GM23338 (cell line): ENCODE measurements around the gene TEX29. TPM values are rescaled to one million over a fixed set of nuclear protein-coding genes. Genes with fewer than 3 reads are reported as not detected.

Experiments
- ATAC-seq: fragments of 200-7000 bp; cut with Tn5 transposase; 3 replicates; pipeline ENCODE4 v1.9.1; 2020
- DNase-seq: peaks from one replicate; pipeline ENCODE4 v3.0.0-alpha.2; 2015; ENCODE audit warnings: low spot score
- H2AFZ ChIP-seq: fragments of 200-600 bp; sonication (generic); 2 replicates; pipeline ENCODE4 v1.8.0; 2016; ENCODE audit warnings: antibody characterized with exemption, mild to moderate bottlenecking, moderate library complexity
- H3F3A ChIP-seq: fragments of 200-600 bp; sonication (generic); replicated peaks from 2 replicates; pipeline ENCODE4 v1.8.0; 2017; ENCODE audit warnings: antibody characterized with exemption, mixed run types, low read depth
- H3K27ac ChIP-seq: fragments of 200-600 bp; sonication (generic); 2 replicates; pipeline ENCODE4 v1.6.1; 2016; ENCODE audit warnings: low read depth
- H3K27me3 ChIP-seq: fragments of 200-600 bp; sonication (generic); 2 replicates; pipeline ENCODE4 v1.8.0; 2016; ENCODE audit warnings: mild to moderate bottlenecking, mixed run types, moderate library complexity; ENCODE audit not compliant: insufficient read depth
- H3K36me3 ChIP-seq: fragments of 200-600 bp; sonication (generic); 2 replicates; pipeline ENCODE4 v1.8.0; 2016; ENCODE audit warnings: mild to moderate bottlenecking; ENCODE audit not compliant: insufficient read depth
- H3K4me1 ChIP-seq: fragments of 200-600 bp; sonication (generic); 2 replicates; pipeline ENCODE4 v1.8.0; 2016; ENCODE audit warnings: mild to moderate bottlenecking, moderate library complexity; ENCODE audit not compliant: insufficient read depth
- H3K4me2 ChIP-seq: fragments of 200-600 bp; sonication (generic); 2 replicates; pipeline ENCODE4 v1.7.1; 2017; ENCODE audit warnings: mixed run types
- H3K4me3 ChIP-seq: fragments of 200-600 bp; sonication (generic); 2 replicates; pipeline ENCODE4 v1.6.1; 2016; ENCODE audit warnings: mixed run types
- H3K79me2 ChIP-seq: fragments of 200-600 bp; sonication (generic); replicated peaks from 2 replicates; pipeline ENCODE4 v1.8.0; 2017; ENCODE audit warnings: mild to moderate bottlenecking; ENCODE audit not compliant: insufficient read depth
- H3K9me2 ChIP-seq: fragments of 200-600 bp; sonication (generic); 2 replicates; pipeline ENCODE4 v1.8.0; 2017; ENCODE audit not compliant: insufficient read depth
- H4K20me1 ChIP-seq: fragments of 200-600 bp; sonication (generic); replicated peaks from 2 replicates; pipeline ENCODE4 v1.8.0; 2017; ENCODE audit warnings: mild to moderate bottlenecking; ENCODE audit not compliant: insufficient read depth
- H3K27ac Mint-ChIP-seq: 2 replicates; pipeline ENCODE4 v1.8.0; 2020; ENCODE audit warnings: inconsistent platforms, mild to moderate bottlenecking, moderate library complexity, mixed read lengths
- H3K27me3 Mint-ChIP-seq: 3 replicates; pipeline ENCODE4 v1.8.0; 2022; ENCODE audit warnings: low read depth, mild to moderate bottlenecking, moderate library complexity, mixed read lengths, inconsistent platforms; ENCODE audit not compliant: insufficient read depth, poor library complexity
- H3K36me3 Mint-ChIP-seq: 3 replicates; pipeline ENCODE4 v1.8.0; 2021; ENCODE audit warnings: low read depth, mild to moderate bottlenecking, inconsistent platforms, moderate library complexity, mixed read lengths
- H3K4me1 Mint-ChIP-seq: 3 replicates; pipeline ENCODE4 v1.8.0; 2020; ENCODE audit warnings: mild to moderate bottlenecking, inconsistent platforms, mixed read lengths
- H3K4me3 Mint-ChIP-seq: 3 replicates; pipeline ENCODE4 v1.8.0; 2021; ENCODE audit warnings: moderate library complexity, mild to moderate bottlenecking, inconsistent platforms, mixed read lengths
- H3K9me3 Mint-ChIP-seq: 3 replicates; pipeline ENCODE4 v1.8.0; 2020; ENCODE audit warnings: moderate library complexity, mild to moderate bottlenecking, inconsistent platforms, mixed read lengths
- CTCF ChIP-seq, 2 experiments: fragments of 200-600 bp in 1 of 2; sonication (generic) in 1 of 2; conservative IDR thresholded peaks; 2 replicates each; pipeline versions ENCODE4 v1.5.1 to v1.6.1; 2016 to 2017; ENCODE audit warnings: antibody characterized with exemption in 2 of 2, low read depth in 2 of 2, mild to moderate bottlenecking in 2 of 2, moderate library complexity in 1 of 2
- ETS1 ChIP-seq: IDR thresholded peaks from 2 replicates; pipeline ENCODE4 v1.6.1; 2016; ENCODE audit warnings: antibody characterized with exemption
- EZH2phosphoT487 ChIP-seq: fragments of 200-600 bp; sonication (generic); IDR thresholded peaks from one replicate; pipeline ENCODE4 v1.8.1; 2018; ENCODE audit warnings: antibody characterized with exemption; ENCODE audit not compliant: unreplicated experiment
- JUNB ChIP-seq: IDR thresholded peaks from one replicate; pipeline ENCODE4 v1.6.1; 2016; ENCODE audit warnings: antibody characterized with exemption; ENCODE audit not compliant: unreplicated experiment
- REST ChIP-seq: IDR thresholded peaks from one replicate; pipeline ENCODE4 v1.6.1; 2018; ENCODE audit warnings: antibody characterized with exemption; ENCODE audit not compliant: unreplicated experiment
- ZNF331 ChIP-seq: fragments of 250-450 bp; sonication (Bioruptor Pico); IDR thresholded peaks from 2 replicates; pipeline ENCODE4 v1.5.0; 2020; ENCODE audit warnings: low read depth, mild to moderate bottlenecking, moderate library complexity
- ZNF462 ChIP-seq: fragments of 250-450 bp; sonication (Bioruptor Pico); IDR thresholded peaks from 2 replicates; pipeline ENCODE4 v1.5.0; 2020; ENCODE audit warnings: mild to moderate bottlenecking, moderate library complexity
- polyA plus RNA-seq: library from polyadenylated mRNA; unstranded; fragments of >200 nt; fragmentation: Nextera tagmentation; extraction: Ambion mirVana; gene quantifications from 2 replicates; pipeline ENCODE4 v1.2.1, GENCODE V29; 2016
- total RNA-seq: library from RNA; depleted of rRNA; stranded (reverse); fragments of >200 nt; shearing (Covaris generic); gene quantifications from 2 replicates; pipeline ENCODE4 v1.2.3, GENCODE V29; 2014

TEX29 gene
- total and polyA plus RNA-seq, 2 experiments from 2014 or later, result 0.31 TPM; not detected in 1

GRCh38 chr13:111303559-111303958 lies 16.9 kb upstream of the TEX29 start:
- no peak overlapping the region for H3K27ac ChIP-seq
- Mint-ChIP-seq H3K27ac (no peak overlapping the region), H3K9me3 (no peaks in the 10 kb centered on the region; the same call in 2 of the 3 replicates), H3K4me1 (no peaks in the 10 kb centered on the region), H3K4me3 (no peak overlapping the region), H3K36me3 (peaks cover 65% of the 10 kb centered on the region), H3K27me3 (peaks cover 5% of the 10 kb centered on the region)
- TF ChIP-seq ETS1 (no peak), REST (no peak), ZNF462 (CRISPR knock-in tag) (no peak), ZNF331 (no peak), JUNB (no peak), EZH2phosphoT487 (no peak), CTCF (conservative IDR thresholded peaks at IDR 0.05; ENCODE audit: low read depth in 2 of 2) (no peak)
- H3K4me3 ChIP-seq, result no peak overlapping the region
- no peak overlapping the region for H3K4me2 ChIP-seq
- no peaks in the 10 kb centered on the region for H3K4me1 ChIP-seq
- no peak overlapping the region for H2AFZ ChIP-seq
- H3K36me3 ChIP-seq, result peaks cover 20% of the 10 kb centered on the region; the same call in 1 of the 2 replicates
- no peak for ATAC-seq
- H3F3A ChIP-seq, result no peaks in the 10 kb centered on the region
- no peaks in the 10 kb centered on the region for H3K27me3 ChIP-seq
- DNase-seq, result no peak
- H3K9me2 ChIP-seq, result no peaks in the 10 kb centered on the region
- H4K20me1 ChIP-seq, result peaks cover 3% of the 10 kb centered on the region
- no peaks in the 10 kb centered on the region for H3K79me2 ChIP-seq
